Small intestine (tissue), 7 donors: ENCODE measurements around the gene HSPG2. TPM values are rescaled to one million over a fixed set of nuclear protein-coding genes. Genes with fewer than 3 reads are reported as not detected.
A peak's percentile ranks its signal among the peaks of the same experiment; 100 is the strongest.

Source experiments
- DNase-seq, 2 donors: peaks; one replicate each; pipeline versions ENCODE4 v3.0.0 to v3.0.0-alpha.2; 2013
- FAIRE-seq: peaks from 2 replicates; lab custom pipeline; 2012; peaks lifted over from hg19 to GRCh38; lab: Jason Lieb, UNC
- H3K27ac ChIP-seq, 3 donors: one replicate each; pipeline ENCODE4 v1.5.1; 2013; ENCODE audit warnings: low read length in 2 of 3, mild to moderate bottlenecking in 2 of 3, control low read depth in 1 of 3, inconsistent platforms in 1 of 3, low read depth in 1 of 3, moderate library complexity in 1 of 3
- H3K27me3 ChIP-seq, 3 donors: one replicate each; pipeline ENCODE4 v1.6.1; 2013; ENCODE audit warnings: low read length in 3 of 3, inconsistent platforms in 1 of 3; ENCODE audit not compliant: control insufficient read depth in 3 of 3, insufficient read depth in 3 of 3
- H3K36me3 ChIP-seq, 3 donors: one replicate each; pipeline ENCODE4 v1.6.1; 2013; ENCODE audit warnings: low read length in 3 of 3, inconsistent platforms in 1 of 3, low read depth in 1 of 3, mild to moderate bottlenecking in 1 of 3, moderate library complexity in 1 of 3; ENCODE audit not compliant: control insufficient read depth in 3 of 3, insufficient read depth in 2 of 3
- H3K4me1 ChIP-seq, 3 donors: one replicate each; pipeline ENCODE4 v1.6.1; 2013; ENCODE audit warnings: low read length in 2 of 3, inconsistent platforms in 1 of 3, low read depth in 1 of 3, mild to moderate bottlenecking in 1 of 3, moderate library complexity in 1 of 3; ENCODE audit not compliant: control insufficient read depth in 3 of 3, insufficient read depth in 2 of 3
- H3K4me3 ChIP-seq, 3 donors: one replicate each; pipeline ENCODE4 v1.5.1; 2013; ENCODE audit warnings: low read length in 3 of 3, control low read depth in 1 of 3, inconsistent platforms in 1 of 3, low read depth in 1 of 3, mild to moderate bottlenecking in 1 of 3, moderate library complexity in 1 of 3
- H3K9me3 ChIP-seq, 2 donors: one replicate each; pipeline ENCODE4 v1.6.1; 2013; ENCODE audit warnings: low read depth in 1 of 2, low read length in 1 of 2; ENCODE audit not compliant: control insufficient read depth in 2 of 2, insufficient read depth in 1 of 2
- WGBS, 3 donors: extraction: QIAGEN DNeasy Blood & Tissue Kit; methylation state at CpG; one replicate each; pipeline ENCODE4 v1.1.7; 2013; 5-methylcytosine and 5-hydroxymethylcytosine counted together
- polyA plus RNA-seq, 4 donors: library from polyadenylated mRNA; stranded (reverse) in 3 of 4; unstranded in 1 of 4; fragments of 200-250 nt in 3 of 4; fragments of 120-200 nt in 1 of 4; gene quantifications; one replicate each; pipeline versions ENCODE4 v1.2.1 to v1.2.3, GENCODE V29; 2013
- donor health status: healthy with polysubstance abuse.
- donor health status: control.
- donor health status: control.
- donor health status: Bipolar disorder and iron deficiency.
- donor health status: healthy.

HSPG2 gene
- polyA plus RNA-seq, 4 donors = 3.6 to 82.3 (median 36.3) TPM

GRCh38 chr1:21904454-21904703 lies 32.7 kb downstream of the HSPG2 start:
- Histone ChIP-seq H3K4me3 (no peak overlapping the region), H3K36me3 (peaks cover 0 to 51% (median 0%) of the 10 kb centered on the region in 3 donors), H3K27me3 (no peaks in the 10 kb centered on the region), H3K4me1 (peaks cover 0 to 34% (median 7%) of the 10 kb centered on the region in 3 donors), H3K9me3 (no peaks in the 10 kb centered on the region), H3K27ac (peak overlapping the region; percentile 54 to 91 (median 85))
- no peak for FAIRE-seq
- 10 to 62% (median 42%) methylated on average over 5 to 6 of the region's 6 CpGs for WGBS, 3 donors
- DNase-seq = peak in 1 of 2 donors; percentile 90

- Histone ChIP-seq H3K4me3 (no peak overlapping the region), H3K9me3 (no peaks in the 10 kb centered on the region), H3K4me1 (peaks cover 0 to 37% (median 7%) of the 10 kb centered on the region in 3 donors), H3K36me3 (peaks cover 0 to 50% (median 0%) of the 10 kb centered on the region in 3 donors), H3K27ac (peak overlapping the region; percentile 54 to 91 (median 85)), H3K27me3 (no peaks in the 10 kb centered on the region)
- FAIRE-seq = no peak
- 56 to 68% (median 60%) methylated on average over 25 to 26 of the region's 26 CpGs for WGBS, 3 donors
- no peak for DNase-seq
Observed at GRCh38 chr1:21903638-21904453, 33.3 kb downstream of the HSPG2 start.

- WGBS, 3 donors = 49 to 58% (median 52%) methylated on average over 20 of the region's 20 CpGs
- Histone ChIP-seq H3K4me1 (peaks cover 0 to 51% (median 10%) of the 10 kb centered on the region in 3 donors), H3K9me3 (no peaks in the 10 kb centered on the region), H3K27me3 (no peaks in the 10 kb centered on the region), H3K4me3 (no peak overlapping the region), H3K27ac (peak overlapping the region in 1 of 3 donors; percentile 68), H3K36me3 (peaks cover 0 to 57% (median 0%) of the 10 kb centered on the region in 3 donors)
- FAIRE-seq (no peak), DNase-seq (peak in 1 of 2 donors; percentile 31)
Observed at GRCh38 chr1:21902026-21903012, 34.8 kb downstream of the HSPG2 start.

GRCh38 chr1:21901473-21901847 lies 35.6 kb downstream of the HSPG2 start:
- DNase-seq = no peak
- Histone ChIP-seq H3K36me3 (peaks cover 0 to 57% (median 0%) of the 10 kb centered on the region in 3 donors), H3K4me3 (no peak overlapping the region), H3K4me1 (peaks cover 4 to 58% (median 13%) of the 10 kb centered on the region in 3 donors), H3K9me3 (no peaks in the 10 kb centered on the region), H3K27ac (peak overlapping the region in 1 of 3 donors; percentile 68), H3K27me3 (no peaks in the 10 kb centered on the region)
- 55 to 86% (median 67%) methylated on average over 5 of the region's 5 CpGs for WGBS, 3 donors
- no peak for FAIRE-seq

GRCh38 chr1:21900766-21901472 lies 36.2 kb downstream of the HSPG2 start:
- Histone ChIP-seq H3K4me1 (peaks cover 5 to 58% (median 13%) of the 10 kb centered on the region in 3 donors), H3K36me3 (peaks cover 0 to 57% (median 0%) of the 10 kb centered on the region in 3 donors), H3K9me3 (no peaks in the 10 kb centered on the region), H3K4me3 (no peak overlapping the region), H3K27me3 (no peaks in the 10 kb centered on the region), H3K27ac (peak overlapping the region in 1 of 3 donors; percentile 68)
- no peak for DNase-seq
- no peak for FAIRE-seq
- WGBS, 3 donors = 75 to 76% (median 76%) methylated on average over 13 of the region's 13 CpGs

- WGBS, 3 donors = 41 to 87% (median 76%) methylated on average over 8 of the region's 8 CpGs
Observed at GRCh38 chr1:21899987-21900386, 37.1 kb downstream of the HSPG2 start.

GRCh38 chr1:21899267-21899810 lies 37.8 kb downstream of the HSPG2 start:
- Histone ChIP-seq H3K9me3 (no peaks in the 10 kb centered on the region), H3K27ac (peak overlapping the region in 1 of 3 donors; percentile 73)
- FAIRE-seq = no peak

More at GRCh38 chr1:21899987-21900386, 37.1 kb downstream of the HSPG2 start:
- Histone ChIP-seq H3K27ac (peak overlapping the region in 1 of 3 donors; percentile 73), H3K4me3 (no peak overlapping the region), H3K27me3 (no peaks in the 10 kb centered on the region), H3K36me3 (peaks cover 0 to 64% (median 0%) of the 10 kb centered on the region in 3 donors), H3K9me3 (no peaks in the 10 kb centered on the region), H3K4me1 (peaks cover 5 to 59% (median 13%) of the 10 kb centered on the region in 3 donors)
- DNase-seq (no peak), FAIRE-seq (no peak)

More at GRCh38 chr1:21899267-21899810, 37.8 kb downstream of the HSPG2 start:
- peaks cover 5 to 60% (median 13%) of the 10 kb centered on the region in 3 donors for H3K4me1 ChIP-seq
- no peak for DNase-seq
- H3K4me3 ChIP-seq = no peak overlapping the region
- H3K27me3 ChIP-seq = no peaks in the 10 kb centered on the region
- peaks cover 0 to 65% (median 0%) of the 10 kb centered on the region in 3 donors for H3K36me3 ChIP-seq
- WGBS, 3 donors = 71 to 79% (median 72%) methylated on average over 4 of the region's 4 CpGs
